RWPE1 (cell line): ENCODE measurements around the gene ROR1.

Experiments
- CTCF ChIA-PET: fragments of 350-600 bp; sonication (Branson Sonifier 250); formaldehyde crosslinking; extraction: SDS; loops from one replicate; lab custom pipeline; 2021; lab: Yijun Ruan, JAX
- POLR2A ChIA-PET: fragments of 400-600 bp; formaldehyde crosslinking; extraction: SDS; loops from one replicate; lab custom pipeline; 2020; ENCODE audit warnings: antibody characterized with exemption; ENCODE audit not compliant: low non-redundant PET; lab: Yijun Ruan, JAX
- DNase-seq: peaks from one replicate; pipeline ENCODE4 v3.0.0; 2012; ENCODE audit warnings: low spot score
- H3K27ac ChIP-seq: fragments of 450-650 bp; 2 replicates; pipeline ENCODE4 v1.5.1; 2017
- CTCF ChIP-seq: fragments of 450-650 bp; conservative IDR thresholded peaks from 2 replicates; pipeline ENCODE4 v1.5.1; 2017; ENCODE audit warnings: low read depth, mild to moderate bottlenecking

ROR1 gene

GRCh38 chr1:63773815-63774616 is at the start of gene ROR1:
Gene ROR1, plus strand, starts transcription at chr1:63774017.
- peak within 1 kb of the TSS; percentile 75 for H3K27ac ChIP-seq
- POLR2A ChIA-PET = no interaction called here
- CTCF ChIA-PET = interaction anchor here (0.5 to 1.6 kb wide), 13 partner anchors 9 to 943 kb away, joined by 3 to 12 read pairs (median 3); no protein-coding TSS in a partner anchor
- peak; percentile 80 for DNase-seq
- peak; percentile 79 for TF ChIP-seq CTCF

GRCh38 chr1:63724375-63724899 is 49.4 kb upstream of the ROR1 start:
- ChIA-PET CTCF (interaction anchor here (0.7 to 0.8 kb wide), 2 partner anchors 32 to 42 kb away, joined by 3 read pairs; no protein-coding TSS in a partner anchor), POLR2A (no interaction called here)
- no peak for TF ChIP-seq CTCF
- DNase-seq = no peak
- H3K27ac ChIP-seq = no peak overlapping the region

- no peak for DNase-seq
- TF ChIP-seq CTCF = no peak
- H3K27ac ChIP-seq = no peak overlapping the region
- ChIA-PET CTCF (no interaction called here), POLR2A (no interaction called here)
Measured at GRCh38 chr1:63728611-63729226, 45.1 kb upstream of the ROR1 start.

- ChIA-PET POLR2A (no interaction called here), CTCF (no interaction called here)
- DNase-seq = no peak
- no peak for TF ChIP-seq CTCF
- no peak overlapping the region for H3K27ac ChIP-seq
Measured at GRCh38 chr1:63729227-63729620, 44.6 kb upstream of the ROR1 start.

GRCh38 chr1:63730211-63730610 is 43.6 kb upstream of the ROR1 start:
- no peak for TF ChIP-seq CTCF
- peak overlapping the region; percentile 9; the same call in 1 of the 2 replicates for H3K27ac ChIP-seq
- ChIA-PET POLR2A (no interaction called here), CTCF (interaction anchor here (0.6 kb wide), 1 partner anchor 652 kb away, joined by 3 read pairs; no protein-coding TSS in a partner anchor)
- DNase-seq = no peak
